SH-SY5Y (cell line): Measurements from ENCODE around the gene DYNC1LI1.

Source experiments
- GATA2 ChIP-seq: IDR thresholded peaks from 2 replicates; pipeline ENCODE4 v1.6.1; 2011; ENCODE audit warnings: mild to moderate bottlenecking, low read depth, low read length
- GATA3 ChIP-seq: IDR thresholded peaks from 2 replicates; pipeline ENCODE4 v1.6.1; 2011; ENCODE audit warnings: low read depth, mild to moderate bottlenecking, low read length, moderate library complexity

DNA sequence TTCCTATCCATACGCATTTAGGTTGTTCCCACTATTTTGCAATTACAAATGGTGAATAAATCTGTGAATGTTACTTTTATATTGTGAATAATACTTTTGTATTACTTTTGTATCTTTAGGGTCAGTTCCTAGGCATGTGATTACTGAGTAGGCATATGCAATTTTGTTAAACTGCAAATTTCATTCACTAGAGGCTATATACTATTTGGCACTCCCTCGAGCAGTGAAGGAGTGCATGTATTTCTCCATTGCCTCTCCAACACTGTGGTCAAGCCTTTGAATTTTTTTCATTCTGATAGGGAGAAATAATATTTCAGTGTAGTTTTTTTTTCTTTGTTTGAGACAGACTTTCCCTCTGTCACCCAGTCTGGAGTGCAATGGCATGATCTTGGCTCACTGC lies 59.7 kb downstream of the DYNC1LI1 start:
- TF ChIP-seq GATA2 (no peak), GATA3 (no peak)
